DMS153 (cell line): Measurements from ENCODE around the gene MZB1.

Experiments used
- DNase-seq: peaks from one replicate; lab custom pipeline; 2025; lab: John Stamatoyannopoulos, UW

Gene MZB1

GRCh38 chr5:139389701-139390638, at the start of gene MZB1:
Gene MZB1 (minus strand): TSS chr5:139389913. CDS start chr5:139389856, 57 bp downstream.
- no peak for DNase-seq

- DNase-seq = peak; percentile 60
Observed at GRCh38 chr5:139439013-139439903, 49.5 kb upstream of the MZB1 start, which contains the start of gene DNAJC18. Gene DNAJC18 (minus strand): TSS chr5:139439525. CDS start chr5:139439445, 80 bp downstream.

- no peak for DNase-seq
Observed at GRCh38 chr5:139438707-139439012, 48.9 kb upstream of the MZB1 start.

- no peak for DNase-seq
Observed at GRCh38 chr5:139435676-139436075, 46.0 kb upstream of the MZB1 start.

GRCh38 chr5:139431706-139432105, 42.0 kb upstream of the MZB1 start:
- DNase-seq = no peak

- no peak for DNase-seq
Observed at GRCh38 chr5:139430015-139430414, 40.3 kb upstream of the MZB1 start.

- no peak for DNase-seq
Observed at GRCh38 chr5:139426203-139426885, 36.6 kb upstream of the MZB1 start.

GRCh38 chr5:139425497-139425896, 35.8 kb upstream of the MZB1 start:
- no peak for DNase-seq

- DNase-seq = peak; percentile 12
Observed at GRCh38 chr5:139422307-139422893, 32.7 kb upstream of the MZB1 start.

GRCh38 chr5:139419226-139420192, 29.8 kb upstream of the MZB1 start:
- DNase-seq = no peak

- DNase-seq = no peak
Observed at GRCh38 chr5:139418793-139419192, 29.1 kb upstream of the MZB1 start.

- DNase-seq = no peak
Observed at GRCh38 chr5:139417214-139417613, 27.5 kb upstream of the MZB1 start.

- DNase-seq = no peak
Observed at GRCh38 chr5:139416651-139417050, 26.9 kb upstream of the MZB1 start.

- DNase-seq = no peak
Observed at GRCh38 chr5:139415869-139416268, 26.2 kb upstream of the MZB1 start.

- DNase-seq = no peak
Observed at GRCh38 chr5:139415221-139415861, 25.6 kb upstream of the MZB1 start.

GRCh38 chr5:139414581-139415130, 24.9 kb upstream of the MZB1 start:
- no peak for DNase-seq

GRCh38 chr5:139413963-139414362, 24.2 kb upstream of the MZB1 start:
- DNase-seq = no peak

GRCh38 chr5:139413153-139413552, 23.4 kb upstream of the MZB1 start:
- DNase-seq = no peak

- DNase-seq = no peak
Observed at GRCh38 chr5:139410993-139411828, 21.5 kb upstream of the MZB1 start.
